Endothelial cell of umbilical vein (primary cell): ENCODE results near the gene KRT1.

Experiments
- CTCF ChIP-seq, 2 donors: IDR thresholded peaks; 1 replicate in 1 of 2; 2 replicates in 1 of 2; pipeline ENCODE4 v1.5.1; 2011; ENCODE audit warnings: low read length in 2 of 2, mild to moderate bottlenecking in 2 of 2, moderate library complexity in 2 of 2, control low read depth in 1 of 2, inconsistent platforms in 1 of 2, low read depth in 1 of 2; ENCODE audit not compliant: insufficient read depth in 1 of 2; ENCODE audit errors: extremely low read depth in 1 of 2
- EZH2 ChIP-seq: IDR thresholded peaks from 2 replicates; pipeline ENCODE4 v1.6.1; 2012; ENCODE audit warnings: borderline replicate concordance, low read depth, mild to moderate bottlenecking, moderate library complexity, low read length, inconsistent platforms; ENCODE audit not compliant: severe bottlenecking
- MAX ChIP-seq: IDR thresholded peaks from 2 replicates; pipeline ENCODE4 v1.6.1; 2011; ENCODE audit not compliant: insufficient read depth, insufficient read length
- POLR2AphosphoS5 ChIP-seq: IDR thresholded peaks from 2 replicates; pipeline ENCODE4 v1.6.1; 2012; ENCODE audit warnings: low read depth, mild to moderate bottlenecking, control low read depth, low read length, moderate library complexity; ENCODE audit not compliant: insufficient read depth

DNA sequence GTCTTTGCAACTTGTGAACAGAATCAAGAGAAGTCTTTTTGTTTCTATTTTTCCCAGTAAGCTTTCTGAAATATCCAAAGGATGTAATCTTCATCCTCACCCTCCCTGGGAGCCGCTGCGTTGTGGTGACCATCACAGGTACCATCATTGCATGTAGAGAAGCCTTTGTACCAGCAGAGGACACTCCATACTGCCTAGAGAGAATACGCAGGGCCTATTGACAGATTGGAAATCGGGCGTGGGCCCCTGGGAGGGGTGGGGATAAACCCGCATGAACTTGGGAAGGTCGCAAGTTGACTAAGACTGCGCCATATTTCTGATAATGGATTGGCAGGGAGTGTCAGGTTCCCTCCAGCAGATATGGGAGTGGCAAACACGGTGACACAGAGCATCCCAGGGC, 12.7 kb downstream of the KRT1 start:
- TF ChIP-seq CTCF (IDR thresholded peaks at IDR 0.05; ENCODE audit: extremely low read depth in 1 of 2, insufficient read depth in 1 of 2, low read depth in 1 of 2, low read length in 2 of 2), result no peak
- TF ChIP-seq EZH2, result no peak
- TF ChIP-seq POLR2AphosphoS5, result no peak
- TF ChIP-seq MAX, result no peak
